Astrocyte of the spinal cord (primary cell): ENCODE measurements around the gene CPZ.
A peak's percentile ranks its signal among the peaks of the same experiment; 100 is the strongest.

Experiments used
- DNase-seq: peaks from one replicate; pipeline ENCODE4 v3.0.0; 2011; ENCODE audit warnings: low read depth, low spot score
- H3K4me3 ChIP-seq: 2 replicates; pipeline ENCODE4 v1.5.1; 2011; ENCODE audit warnings: low read depth, mild to moderate bottlenecking, low read length, moderate library complexity
- in situ Hi-C: cut with HindIII; loops from 2 replicates; pipeline ENCODE4 v1.10.0; 2017; ENCODE audit warnings: low sequenced_read_pairs
- TF ChIP-seq, protein P1 (sequence below): IDR thresholded peaks from 2 replicates; pipeline ENCODE4 v1.5.1; 2012; ENCODE audit warnings: low read depth, mild to moderate bottlenecking, low read length, inconsistent platforms

CPZ gene

DNA sequence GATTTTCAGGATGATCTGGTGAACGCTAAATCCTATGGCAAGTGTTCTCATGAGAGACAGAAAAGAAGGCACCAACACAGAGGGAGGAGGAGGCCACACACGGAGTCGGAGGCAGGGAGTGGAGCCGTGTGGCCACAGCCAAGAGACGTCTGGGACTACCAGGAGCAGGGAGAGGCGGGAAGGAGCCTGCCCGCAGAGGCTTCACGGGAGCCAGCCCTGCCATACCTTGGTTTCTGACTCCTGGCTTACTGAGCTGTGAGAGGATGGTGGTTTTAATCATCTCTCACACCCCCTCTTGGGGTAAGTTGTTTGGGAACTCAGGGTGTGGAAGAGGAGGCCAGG lies 45.8 kb upstream of the CPZ start:
- H3K4me3 ChIP-seq = no peak overlapping the region
- DNase-seq = no peak
- in situ Hi-C loops = no loop called here
- TF ChIP-seq, protein P1, sequence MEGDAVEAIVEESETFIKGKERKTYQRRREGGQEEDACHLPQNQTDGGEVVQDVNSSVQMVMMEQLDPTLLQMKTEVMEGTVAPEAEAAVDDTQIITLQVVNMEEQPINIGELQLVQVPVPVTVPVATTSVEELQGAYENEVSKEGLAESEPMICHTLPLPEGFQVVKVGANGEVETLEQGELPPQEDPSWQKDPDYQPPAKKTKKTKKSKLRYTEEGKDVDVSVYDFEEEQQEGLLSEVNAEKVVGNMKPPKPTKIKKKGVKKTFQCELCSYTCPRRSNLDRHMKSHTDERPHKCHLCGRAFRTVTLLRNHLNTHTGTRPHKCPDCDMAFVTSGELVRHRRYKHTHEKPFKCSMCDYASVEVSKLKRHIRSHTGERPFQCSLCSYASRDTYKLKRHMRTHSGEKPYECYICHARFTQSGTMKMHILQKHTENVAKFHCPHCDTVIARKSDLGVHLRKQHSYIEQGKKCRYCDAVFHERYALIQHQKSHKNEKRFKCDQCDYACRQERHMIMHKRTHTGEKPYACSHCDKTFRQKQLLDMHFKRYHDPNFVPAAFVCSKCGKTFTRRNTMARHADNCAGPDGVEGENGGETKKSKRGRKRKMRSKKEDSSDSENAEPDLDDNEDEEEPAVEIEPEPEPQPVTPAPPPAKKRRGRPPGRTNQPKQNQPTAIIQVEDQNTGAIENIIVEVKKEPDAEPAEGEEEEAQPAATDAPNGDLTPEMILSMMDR = no peak

DNA sequence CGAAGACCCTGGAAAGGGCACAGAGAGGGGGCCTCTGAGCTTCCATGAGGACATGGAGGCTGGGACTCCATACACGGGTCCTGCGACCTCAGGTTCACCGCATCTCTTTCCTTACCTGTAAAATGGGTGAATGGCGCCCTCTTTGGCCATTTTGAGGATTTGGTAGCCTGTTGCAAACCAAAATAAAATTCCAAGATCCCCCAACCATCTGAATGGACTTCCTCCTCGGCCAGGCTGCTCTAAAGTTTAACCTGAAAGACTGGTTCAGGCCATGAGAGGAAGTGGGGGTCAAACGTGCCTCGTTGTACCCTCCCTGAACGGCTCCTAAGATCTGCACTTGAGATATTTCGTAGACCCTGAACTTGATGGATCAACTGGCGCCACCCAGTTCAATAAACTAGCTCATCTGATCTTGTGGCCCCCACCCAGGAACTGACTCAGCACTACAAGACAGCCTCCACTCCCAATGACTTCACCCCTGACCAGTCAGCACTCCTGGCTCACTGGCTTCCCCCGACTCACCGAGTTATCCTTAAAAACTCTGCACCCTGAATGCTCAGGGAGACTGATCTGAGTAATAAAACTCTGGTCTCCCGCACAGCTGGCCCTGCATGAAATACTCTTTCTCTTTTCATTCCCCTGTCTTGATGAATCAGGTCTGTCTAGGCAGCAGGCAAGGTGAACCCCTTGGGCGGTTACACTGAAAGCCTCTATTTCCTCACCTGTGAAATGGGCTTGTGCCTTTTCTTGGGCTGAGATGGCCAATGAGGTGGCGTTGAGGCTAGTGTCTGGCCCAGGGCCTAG lies 45.3 kb upstream of the CPZ start:
- in situ Hi-C loops = no loop called here

DNA sequence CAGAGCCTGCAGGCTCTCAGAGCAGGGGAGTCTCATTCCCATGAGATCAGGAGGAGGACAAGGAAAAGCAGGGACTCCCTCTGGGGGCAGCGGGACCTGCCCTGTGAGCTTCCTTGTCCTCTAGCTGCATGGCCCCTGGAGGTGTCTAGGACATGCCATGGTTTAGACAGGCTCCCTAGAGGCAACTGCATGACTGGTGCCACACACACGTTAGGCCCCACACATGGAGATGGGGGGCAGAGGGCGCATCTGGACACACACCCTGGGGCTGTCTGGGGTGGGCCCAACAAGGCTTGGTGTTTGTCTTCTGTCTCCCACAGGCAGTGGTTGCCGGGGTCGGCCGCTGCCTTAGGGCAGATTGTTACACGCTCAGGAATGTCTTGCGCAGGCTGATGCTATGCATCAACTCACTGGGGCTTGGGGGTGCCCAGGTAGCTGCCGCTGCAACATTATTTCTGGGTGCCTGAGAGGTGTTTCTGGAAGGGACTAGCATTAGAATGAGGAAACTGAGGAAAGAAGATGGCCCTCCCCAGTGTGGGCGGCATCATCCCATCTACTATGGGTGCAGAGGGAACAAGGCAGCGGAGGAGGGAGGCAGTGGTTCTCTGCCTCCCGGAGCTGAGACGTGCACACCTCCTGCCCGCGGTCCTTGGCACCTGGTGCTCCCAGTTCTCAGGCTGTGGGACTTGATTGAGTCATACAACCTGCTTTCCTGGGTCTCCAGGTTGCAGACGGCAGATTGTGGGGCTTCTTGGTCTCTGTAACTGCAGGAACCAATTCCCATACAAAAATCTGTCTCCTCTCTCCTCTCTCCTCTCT lies 44.4 kb upstream of the CPZ start:
- TF ChIP-seq, protein P1 = no peak
- H3K4me3 ChIP-seq = no peak overlapping the region
- in situ Hi-C loops = no loop called here
- DNase-seq = no peak

More for the DNA sequence above, 45.3 kb upstream of the CPZ start:
- H3K4me3 ChIP-seq = no peak overlapping the region
- TF ChIP-seq, protein P1 = peak; percentile 15
- DNase-seq = no peak

DNA sequence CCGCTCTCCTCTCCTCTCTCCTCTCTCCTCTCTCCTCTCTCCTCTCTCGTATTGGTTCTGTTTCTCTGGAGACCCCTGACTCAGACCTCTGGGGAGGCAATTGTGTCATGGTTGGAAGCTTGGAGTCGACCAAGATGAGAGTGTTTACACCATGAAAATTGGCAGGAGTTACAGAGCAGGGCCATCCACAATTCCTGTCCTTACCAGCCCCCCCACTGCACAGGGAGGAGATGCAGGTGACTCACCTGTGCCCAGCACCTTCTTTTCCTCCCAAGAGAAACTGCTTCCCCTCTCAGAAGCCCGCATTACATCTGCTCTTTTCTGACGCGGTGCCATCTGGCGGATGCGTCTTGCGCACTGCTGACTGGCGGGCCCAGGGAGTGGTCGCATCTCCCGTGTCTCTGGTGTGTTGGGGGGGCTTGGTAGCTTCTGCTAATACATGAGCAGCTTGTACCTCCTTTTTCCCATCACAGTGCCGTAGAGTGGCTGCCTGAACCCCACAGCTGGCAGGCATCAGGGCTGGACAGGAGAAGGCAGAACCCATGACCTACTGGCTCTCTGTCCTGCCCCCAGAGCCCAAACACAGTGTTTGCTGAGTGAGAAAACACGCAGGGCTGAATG lies 43.7 kb upstream of the CPZ start:
- in situ Hi-C loops = no loop called here
- TF ChIP-seq, protein P1 = no peak
- DNase-seq = no peak
- H3K4me3 ChIP-seq = no peak overlapping the region

DNA sequence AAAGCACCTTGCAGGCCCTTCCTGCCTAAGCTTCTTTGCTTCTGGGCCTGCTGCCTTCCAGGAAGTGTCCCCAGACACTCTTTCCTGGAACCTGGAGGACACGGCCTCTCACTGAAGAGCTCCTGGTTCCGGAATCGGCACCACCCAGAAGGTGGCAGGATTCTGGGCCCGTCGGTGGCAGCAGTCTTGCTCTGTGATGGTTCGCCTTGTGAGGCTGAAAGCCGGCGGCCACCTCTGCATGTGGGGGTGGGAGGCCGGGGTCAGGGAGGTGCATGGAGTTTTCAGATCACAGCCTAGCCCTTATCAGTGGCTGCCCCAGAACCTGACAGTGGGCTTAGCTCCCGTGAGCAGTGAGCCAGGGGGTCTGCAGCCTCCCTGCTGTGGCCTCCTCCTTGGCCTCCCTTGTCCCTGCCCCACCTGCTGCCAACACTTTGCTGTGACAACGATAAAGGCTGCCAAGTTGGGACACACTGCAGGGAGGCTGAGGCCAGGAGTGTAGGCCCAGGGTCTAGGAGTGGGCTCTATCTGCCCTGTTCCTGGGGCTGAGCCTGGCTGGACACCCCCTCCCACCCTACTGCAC lies 43.1 kb upstream of the CPZ start:
- in situ Hi-C loops = no loop called here
- TF ChIP-seq, protein P1 = no peak

DNA sequence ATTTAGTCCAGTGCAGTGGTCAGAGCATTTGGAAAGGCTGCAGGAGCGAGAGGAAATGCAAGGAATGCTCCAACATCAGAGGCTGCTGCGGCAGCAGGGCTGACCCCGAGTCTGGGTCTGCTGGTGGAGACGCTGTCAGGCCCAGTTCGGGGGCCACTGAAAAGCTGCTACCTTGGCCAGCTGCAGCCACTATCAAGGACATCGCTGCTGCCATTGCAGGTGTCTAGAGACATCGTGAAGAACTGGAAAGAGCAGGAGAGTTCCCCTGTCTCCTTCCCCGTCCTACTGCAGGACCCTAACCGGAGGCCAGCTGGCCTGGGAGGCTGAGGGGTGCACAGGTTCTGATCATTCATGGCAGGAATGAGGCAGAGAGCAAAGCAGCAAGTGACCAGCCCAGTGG lies 41.9 kb upstream of the CPZ start:
- no peak for DNase-seq
- no peak overlapping the region for H3K4me3 ChIP-seq
- in situ Hi-C loops = no loop called here
- TF ChIP-seq, protein P1 = no peak

More for the DNA sequence above, 43.1 kb upstream of the CPZ start:
- no peak overlapping the region for H3K4me3 ChIP-seq
- DNase-seq = no peak
